ENCODE data around the gene ECE1.

DNA sequence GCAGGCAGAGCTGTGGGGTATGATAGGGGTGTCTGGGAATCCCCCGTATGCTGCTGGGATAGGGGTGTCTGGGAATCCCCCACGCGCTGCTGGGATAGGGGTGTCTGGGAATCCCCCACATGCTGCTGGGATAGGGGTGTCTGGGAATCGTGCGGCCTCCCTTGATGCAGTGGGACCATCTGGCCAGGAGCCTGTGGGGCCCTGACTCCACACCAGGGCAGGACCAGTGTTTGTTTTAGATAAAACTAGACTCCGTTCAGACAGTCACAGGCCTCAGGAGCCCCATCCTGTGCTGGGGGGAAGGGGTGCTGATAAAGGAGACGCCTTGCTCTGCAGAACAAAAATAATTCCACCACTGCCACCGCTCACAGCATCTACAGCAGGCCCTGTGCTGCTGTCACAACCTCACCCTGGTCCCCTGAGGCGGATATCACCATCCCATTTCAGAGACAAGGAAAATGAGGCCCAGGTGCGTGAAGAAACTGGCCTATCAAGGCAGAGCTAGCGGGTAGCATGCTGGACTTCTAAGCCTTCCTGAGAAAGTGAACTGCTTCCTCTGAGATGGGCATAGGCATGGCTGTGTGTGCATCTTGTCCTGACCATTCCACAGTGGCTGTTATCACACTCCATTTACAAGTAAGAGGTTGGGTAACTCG, 24.0 kb downstream of the ECE1 start:
- TF ChIP-seq, protein P1, sequence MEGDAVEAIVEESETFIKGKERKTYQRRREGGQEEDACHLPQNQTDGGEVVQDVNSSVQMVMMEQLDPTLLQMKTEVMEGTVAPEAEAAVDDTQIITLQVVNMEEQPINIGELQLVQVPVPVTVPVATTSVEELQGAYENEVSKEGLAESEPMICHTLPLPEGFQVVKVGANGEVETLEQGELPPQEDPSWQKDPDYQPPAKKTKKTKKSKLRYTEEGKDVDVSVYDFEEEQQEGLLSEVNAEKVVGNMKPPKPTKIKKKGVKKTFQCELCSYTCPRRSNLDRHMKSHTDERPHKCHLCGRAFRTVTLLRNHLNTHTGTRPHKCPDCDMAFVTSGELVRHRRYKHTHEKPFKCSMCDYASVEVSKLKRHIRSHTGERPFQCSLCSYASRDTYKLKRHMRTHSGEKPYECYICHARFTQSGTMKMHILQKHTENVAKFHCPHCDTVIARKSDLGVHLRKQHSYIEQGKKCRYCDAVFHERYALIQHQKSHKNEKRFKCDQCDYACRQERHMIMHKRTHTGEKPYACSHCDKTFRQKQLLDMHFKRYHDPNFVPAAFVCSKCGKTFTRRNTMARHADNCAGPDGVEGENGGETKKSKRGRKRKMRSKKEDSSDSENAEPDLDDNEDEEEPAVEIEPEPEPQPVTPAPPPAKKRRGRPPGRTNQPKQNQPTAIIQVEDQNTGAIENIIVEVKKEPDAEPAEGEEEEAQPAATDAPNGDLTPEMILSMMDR (IDR thresholded peaks at IDR 0.05): no peak
- TF ChIP-seq POLR2A (IDR thresholded peaks at IDR 0.05): no peak
